Upper lobe of left lung (tissue), 6 donors: ENCODE results near the gene ATP1A1. TPM values are rescaled to one million over a fixed set of nuclear protein-coding genes. Genes with fewer than 3 reads are reported as not detected.

ENCODE experiments used
- ATAC-seq, 2 donors: fragments of 200-7000 bp; cut with Tn5 transposase; one replicate each; pipeline ENCODE4 v1.9.1; 2022; ENCODE audit warnings: mild to moderate bottlenecking in 2 of 2, moderate library complexity in 2 of 2; ENCODE audit not compliant: low FRiP score in 2 of 2
- DNase-seq, 2 donors: peaks; one replicate each; pipeline ENCODE4 v3.0.0-alpha.2; 2019 to 2020
- H3K27ac ChIP-seq, 4 donors: fragments of 200-600 bp; sonication (generic); one replicate each; pipeline ENCODE4 v1.5.1; 2016 to 2019
- H3K27me3 ChIP-seq, 4 donors: fragments of 200-600 bp; sonication (generic); one replicate each; pipeline ENCODE4 v1.5.1; 2017 to 2019
- H3K36me3 ChIP-seq, 4 donors: fragments of 200-600 bp; sonication (generic); one replicate each; pipeline ENCODE4 v1.5.1; 2016 to 2019
- H3K4me1 ChIP-seq, 4 donors: fragments of 200-600 bp; sonication (generic); one replicate each; pipeline ENCODE4 v1.5.1; 2018 to 2019
- H3K4me3 ChIP-seq, 4 donors: fragments of 200-600 bp; sonication (generic); one replicate each; pipeline ENCODE4 v1.5.1; 2017 to 2019; ENCODE audit warnings: mild to moderate bottlenecking in 2 of 4, moderate library complexity in 1 of 4
- H3K9me3 ChIP-seq, 4 donors: fragments of 200-600 bp; sonication (generic); one replicate each; pipeline ENCODE4 v1.5.1; 2018 to 2019
- CTCF ChIP-seq, 6 experiments: fragments of 450-650 bp in 4 of 6; fragments of 200-600 bp in 2 of 6; sonication (generic) in 2 of 6; IDR thresholded peaks; one replicate each; pipeline ENCODE4 v1.5.1; 2016 to 2019; ENCODE audit warnings: antibody characterized with exemption in 6 of 6
- EP300 ChIP-seq, 4 donors: sonication (generic); formaldehyde crosslinking; IDR thresholded peaks; one replicate each; pipeline ENCODE4 v1.5.1; 2017; ENCODE audit warnings: antibody characterized with exemption in 4 of 4, control low read depth in 2 of 4
- POLR2A ChIP-seq, 4 donors: fragments of 450-650 bp; IDR thresholded peaks; one replicate each; pipeline ENCODE4 v1.5.1; 2016 to 2017; ENCODE audit warnings: antibody characterized with exemption in 4 of 4, mild to moderate bottlenecking in 2 of 4
- POLR2AphosphoS5 ChIP-seq, 2 donors: sonication (generic); formaldehyde crosslinking; IDR thresholded peaks; one replicate each; pipeline ENCODE4 v1.5.1; 2017; ENCODE audit warnings: antibody characterized with exemption in 2 of 2
- WGBS, 2 donors: methylation state at CpG; one replicate each; pipeline ENCODE4 v1.1.5; 2017 to 2018; 5-methylcytosine and 5-hydroxymethylcytosine counted together
- total RNA-seq, 6 donors: library from RNA; depleted of rRNA in 4 of 6; stranded (reverse); fragments of >200 nt in 4 of 6; gene quantifications; one replicate each; pipeline versions ENCODE4 v1.1.0 to v1.2.1, GENCODE V29; 2016 to 2021
- donor health status: DM: no; HTN: no; CAD: no; lungs with moderate emphysema.
- donor health status: DM: no; HTN: yes; CAD: no; lungs with severe emphysema.

Gene ATP1A1
- total RNA-seq: 100 to 1,000 TPM; 383 to 829 (median 696) TPM

- TF ChIP-seq POLR2A (IDR thresholded peaks at IDR 0.05) (peak in 3 of 4 donors; percentile 84 to 99 (median 94)), POLR2AphosphoS5 (IDR thresholded peaks at IDR 0.05) (peak; percentile 94 to 100), CTCF (IDR thresholded peaks at IDR 0.05) (peak in 4 of 6 experiments; percentile 5 to 50 (median 28)), EP300 (IDR thresholded peaks at IDR 0.05) (no peak)
- no peaks in the 10 kb centered on the region for H3K36me3 ChIP-seq
- no peaks in the 10 kb centered on the region for H3K27me3 ChIP-seq
- DNase-seq (peak; percentile 98 to 100), ATAC-seq (peak; percentile 91 to 95)
- H3K9me3 ChIP-seq: no peaks in the 10 kb centered on the region
- peak within 1 kb of the TSS; percentile 94 to 99 (median 99) for H3K27ac ChIP-seq
- H3K4me1 ChIP-seq: peaks cover 35 to 43% (median 40%) of the 10 kb centered on the region in 4 donors
- WGBS, 2 donors: 1% methylated on average over 12 to 66 of the region's 78 CpGs
- peak within 1 kb of the TSS; percentile 74 to 93 (median 91) for H3K4me3 ChIP-seq
Measured at GRCh38 chr1:116372651-116373430, at the start of gene ATP1A1. Gene ATP1A1 (plus strand): TSS chr1:116373244. CDS start chr1:116373512, 268 bp downstream.

- DNase-seq (no peak), ATAC-seq (no peak)
- no peak overlapping the region for H3K4me3 ChIP-seq
- TF ChIP-seq EP300 (IDR thresholded peaks at IDR 0.05): no peak
- no peak for TF ChIP-seq POLR2A (IDR thresholded peaks at IDR 0.05)
- no peak for TF ChIP-seq CTCF (IDR thresholded peaks at IDR 0.05)
- H3K27ac ChIP-seq: no peak overlapping the region
- 72 to 73% methylated on average over 2 of the region's 2 CpGs for WGBS, 2 donors
- H3K27me3 ChIP-seq: no peaks in the 10 kb centered on the region
- no peaks in the 10 kb centered on the region for H3K36me3 ChIP-seq
- no peaks in the 10 kb centered on the region for H3K9me3 ChIP-seq
- peaks cover 7 to 10% (median 8%) of the 10 kb centered on the region in 4 donors for H3K4me1 ChIP-seq
Measured at GRCh38 chr1:116323491-116323890, 49.6 kb upstream of the ATP1A1 start.

GRCh38 chr1:116324411-116324810, 48.6 kb upstream of the ATP1A1 start:
- peaks cover 7 to 10% (median 9%) of the 10 kb centered on the region in 4 donors for H3K4me1 ChIP-seq
- ATAC-seq: no peak
- H3K4me3 ChIP-seq: no peak overlapping the region

GRCh38 chr1:116325104-116325503, 47.9 kb upstream of the ATP1A1 start:
- Histone ChIP-seq H3K9me3 (no peaks in the 10 kb centered on the region), H3K27ac (no peak overlapping the region), H3K4me3 (no peak overlapping the region), H3K4me1 (peaks cover 7 to 16% (median 9%) of the 10 kb centered on the region in 4 donors), H3K27me3 (no peaks in the 10 kb centered on the region), H3K36me3 (no peaks in the 10 kb centered on the region)
- TF ChIP-seq POLR2AphosphoS5 (IDR thresholded peaks at IDR 0.05) (no peak), POLR2A (IDR thresholded peaks at IDR 0.05) (no peak), EP300 (IDR thresholded peaks at IDR 0.05) (no peak), CTCF (IDR thresholded peaks at IDR 0.05) (no peak)
- ATAC-seq (no peak), DNase-seq (no peak)
- 82 to 84% methylated on average over 2 of the region's 2 CpGs for WGBS, 2 donors

More at GRCh38 chr1:116324411-116324810, 48.6 kb upstream of the ATP1A1 start:
- Histone ChIP-seq H3K27ac (no peak overlapping the region), H3K36me3 (no peaks in the 10 kb centered on the region), H3K9me3 (no peaks in the 10 kb centered on the region), H3K27me3 (no peaks in the 10 kb centered on the region)
- DNase-seq: no peak
- TF ChIP-seq EP300 (IDR thresholded peaks at IDR 0.05): no peak
- no peak for TF ChIP-seq POLR2AphosphoS5 (IDR thresholded peaks at IDR 0.05)
- TF ChIP-seq CTCF (IDR thresholded peaks at IDR 0.05): no peak
- no peak for TF ChIP-seq POLR2A (IDR thresholded peaks at IDR 0.05)
- 81 to 94% methylated on average over 3 of the region's 3 CpGs for WGBS, 2 donors
